A673 (cell line): ENCODE data around the gene C16orf96. TPM values are rescaled to one million over a fixed set of nuclear protein-coding genes. Genes with fewer than 3 reads are reported as not detected.

Source experiments
- BruUV-seq: library from RNA; stranded (reverse); fragments of 400-500 nt; replicated peaks from 2 replicates; lab custom pipeline; 2021; lab: Mats Ljungman, UMichigan
- CTCF ChIA-PET: fragments of 300-600 bp; sonication (Branson Sonifier 250); formaldehyde crosslinking; loops from one replicate; lab custom pipeline; 2022; ENCODE audit warnings: antibody characterized with exemption; lab: Charles Lee
- POLR2A ChIA-PET: fragments of 300-600 bp; sonication (Branson Sonifier 250); formaldehyde crosslinking; loops from one replicate; lab custom pipeline; 2022; ENCODE audit warnings: antibody characterized with exemption; ENCODE audit not compliant: low non-redundant PET; lab: Charles Lee
- DNase-seq: peaks from one replicate; pipeline ENCODE4 v3.0.0-alpha.2; 2015; ENCODE audit warnings: low spot score
- H3K27ac ChIP-seq: fragments of 200-600 bp; sonication (generic); 2 replicates; pipeline ENCODE4 v1.5.1; 2016; ENCODE audit warnings: mixed run types, low read depth, mild to moderate bottlenecking, mixed read lengths, antibody characterized with exemption, low read length; ENCODE audit not compliant: poor library complexity, severe bottlenecking
- H3K27me3 ChIP-seq: fragments of 200-600 bp; sonication (generic); replicated peaks from 2 replicates; pipeline ENCODE4 v1.6.1; 2017; ENCODE audit warnings: mixed run types, low read depth, mild to moderate bottlenecking, mixed read lengths, antibody characterized with exemption, low read length; ENCODE audit not compliant: insufficient read depth, poor library complexity
- H3K36me3 ChIP-seq: fragments of 200-600 bp; sonication (generic); 2 replicates; pipeline ENCODE4 v1.6.1; 2016; ENCODE audit warnings: mixed run types, mild to moderate bottlenecking, mixed read lengths, antibody characterized with exemption, low read length; ENCODE audit not compliant: insufficient read depth, poor library complexity, severe bottlenecking
- H3K4me1 ChIP-seq: fragments of 200-600 bp; sonication (generic); 2 replicates; pipeline ENCODE4 v1.6.1; 2017; ENCODE audit warnings: mixed run types, mild to moderate bottlenecking, mixed read lengths, antibody characterized with exemption, low read length; ENCODE audit not compliant: insufficient read depth, poor library complexity, severe bottlenecking
- H3K4me3 ChIP-seq: fragments of 200-600 bp; sonication (generic); 2 replicates; pipeline ENCODE4 v1.5.1; 2016; ENCODE audit warnings: low read depth, mixed run types, mild to moderate bottlenecking, mixed read lengths, low read length; ENCODE audit not compliant: poor library complexity, severe bottlenecking
- H3K9me3 ChIP-seq: fragments of 200-600 bp; sonication (generic); 2 replicates; pipeline ENCODE4 v1.6.1; 2016; ENCODE audit warnings: mixed run types, low read depth, mild to moderate bottlenecking, mixed read lengths, antibody characterized with exemption, low read length; ENCODE audit not compliant: poor library complexity, severe bottlenecking
- CTCF ChIP-seq: fragments of 300-800, 200-600 bp; sonication (generic); conservative IDR thresholded peaks from 2 replicates; pipeline ENCODE4 v1.5.1; 2017; ENCODE audit warnings: low read depth, mild to moderate bottlenecking, antibody characterized with exemption, low read length, moderate library complexity, mixed read lengths
- EZH2 ChIP-seq: fragments of 200-600 bp; sonication (generic); IDR thresholded peaks from 2 replicates; pipeline ENCODE4 v1.6.1; 2017; ENCODE audit warnings: borderline replicate concordance, low read depth, mild to moderate bottlenecking, mixed read lengths, antibody characterized with exemption, low read length; ENCODE audit not compliant: poor library complexity, severe bottlenecking
- intact Hi-C: fragments of 100-400 bp; cut with micrococcal nuclease; formaldehyde crosslinking; loops from one replicate; pipeline ENCODE4 v1.10.0; 2022; ENCODE audit not compliant: unreplicated experiment
- total RNA-seq: library from RNA; stranded (reverse); gene quantifications from 2 replicates; pipeline ENCODE4 v1.2.3, GENCODE V29; 2021

Gene C16orf96
- total RNA-seq, 1 experiment from 2014 or later, result not detected

GRCh38 chr16:4602331-4602730, 46.2 kb downstream of the C16orf96 start:
- H3K36me3 ChIP-seq, result no peaks in the 10 kb centered on the region
- ChIA-PET POLR2A (no interaction called here), CTCF (no interaction called here)
- BruUV-seq, result no TSS peak
- H3K27ac ChIP-seq, result no peak overlapping the region
- no peaks in the 10 kb centered on the region for H3K9me3 ChIP-seq
- no peaks in the 10 kb centered on the region for H3K27me3 ChIP-seq
- H3K4me1 ChIP-seq, result no peaks in the 10 kb centered on the region
- TF ChIP-seq CTCF, result no peak
- TF ChIP-seq EZH2, result no peak
- intact Hi-C loops, result no loop called here
- H3K4me3 ChIP-seq, result no peak overlapping the region
- no peak for DNase-seq

GRCh38 chr16:4603624-4604170, 47.6 kb downstream of the C16orf96 start:
- H3K4me1 ChIP-seq, result no peaks in the 10 kb centered on the region
- intact Hi-C loops, result no loop called here
- H3K27me3 ChIP-seq, result no peaks in the 10 kb centered on the region
- CTCF ChIA-PET, result no interaction called here
- no TSS peak for BruUV-seq
- no peak overlapping the region for H3K4me3 ChIP-seq
- H3K27ac ChIP-seq, result no peak overlapping the region
- no peaks in the 10 kb centered on the region for H3K9me3 ChIP-seq
- DNase-seq, result no peak
- no peak for TF ChIP-seq EZH2
- TF ChIP-seq CTCF, result no peak
- no peaks in the 10 kb centered on the region for H3K36me3 ChIP-seq
- POLR2A ChIA-PET, result interaction anchor here (0.6 kb wide), 1 partner anchor 8 kb away, joined by 5 read pairs; no protein-coding TSS in a partner anchor

GRCh38 chr16:4604401-4604800, 48.3 kb downstream of the C16orf96 start:
- Histone ChIP-seq H3K9me3 (no peaks in the 10 kb centered on the region), H3K27ac (no peak overlapping the region), H3K27me3 (no peaks in the 10 kb centered on the region), H3K4me3 (no peak overlapping the region), H3K4me1 (no peaks in the 10 kb centered on the region), H3K36me3 (no peaks in the 10 kb centered on the region)
- no peak for DNase-seq
- no TSS peak for BruUV-seq
- ChIA-PET POLR2A (no interaction called here), CTCF (no interaction called here)
- intact Hi-C loops, result no loop called here
- TF ChIP-seq CTCF (no peak), EZH2 (no peak)
